ENCODE results near the gene SCAMP2.

- no peak for TF ChIP-seq EZH2phosphoT487 (IDR thresholded peaks at IDR 0.05; ENCODE audit: borderline replicate concordance)
- TF ChIP-seq POLR2AphosphoS5 (IDR thresholded peaks at IDR 0.05; ENCODE audit: low read depth, low read length): no peak
- TF ChIP-seq CTCF (IDR thresholded peaks at IDR 0.05 in 2 of 3, conservative IDR thresholded peaks at IDR 0.05 in 1 of 3; ENCODE audit: borderline replicate concordance in 1 of 3, insufficient read depth in 1 of 3, low read depth in 2 of 3, low read length in 2 of 3): no peak
- TF ChIP-seq ATF3 (IDR thresholded peaks at IDR 0.05): no peak
- TF ChIP-seq CBX3 (IDR thresholded peaks at IDR 0.05; ENCODE audit: low read depth): no peak
- no peak for TF ChIP-seq EZH2 (IDR thresholded peaks at IDR 0.05)
- TF ChIP-seq ZNF274 (IDR thresholded peaks at IDR 0.05; ENCODE audit: low read depth, low read length): no peak
- TF ChIP-seq SP1 (IDR thresholded peaks at IDR 0.05; ENCODE audit: low read depth): no peak
- TF ChIP-seq RAD21 (IDR thresholded peaks at IDR 0.05; ENCODE audit: low read depth): no peak
- TF ChIP-seq ELF1 (IDR thresholded peaks at IDR 0.05; ENCODE audit: borderline replicate concordance, low read depth): no peak
- no peak for TF ChIP-seq POLR2A (IDR thresholded peaks at IDR 0.05; ENCODE audit: borderline replicate concordance, extremely low read depth, insufficient read depth, insufficient read length)
- TF ChIP-seq CEBPB (IDR thresholded peaks at IDR 0.05; ENCODE audit: low read depth): no peak
- TF ChIP-seq SIN3A (IDR thresholded peaks at IDR 0.05; ENCODE audit: low read depth): no peak
- no peak for TF ChIP-seq FOSL1 (IDR thresholded peaks at IDR 0.05; ENCODE audit: low read depth)
These were observed 78.2 kb downstream of the SCAMP2 start for GRCh38 chr15:74794970-74795349.

Data from HCT116 (cell line).